ENCODE results near the gene CLCN3.

DNA sequence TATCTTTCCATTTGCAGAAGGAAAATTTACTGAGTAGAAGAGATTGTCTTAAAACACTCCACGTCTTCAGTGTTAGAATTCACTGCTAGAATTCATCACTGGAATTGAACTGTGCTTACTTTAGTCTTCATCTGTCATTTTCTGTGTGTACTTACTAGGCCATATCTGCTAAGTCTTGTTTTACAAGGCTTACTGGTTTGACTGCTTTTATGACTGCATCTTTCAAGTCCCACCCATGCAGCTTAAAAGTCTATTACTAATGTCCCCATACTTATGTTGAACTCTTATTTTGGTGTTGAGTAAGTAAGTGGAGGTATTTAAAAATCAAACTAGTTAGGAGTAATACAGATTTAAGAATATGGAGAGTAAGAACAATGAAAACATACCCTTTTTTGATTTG is 14.6 kb downstream of the CLCN3 start:
- no peak for TF ChIP-seq GATA2 (IDR thresholded peaks at IDR 0.05; ENCODE audit: low read depth, low read length)
- no peak for TF ChIP-seq GATA3 (IDR thresholded peaks at IDR 0.05; ENCODE audit: low read depth, low read length)

All from SH-SY5Y (cell line).